ENCODE measurements around the gene CYP8B1.

CYP8B1 gene

DNA sequence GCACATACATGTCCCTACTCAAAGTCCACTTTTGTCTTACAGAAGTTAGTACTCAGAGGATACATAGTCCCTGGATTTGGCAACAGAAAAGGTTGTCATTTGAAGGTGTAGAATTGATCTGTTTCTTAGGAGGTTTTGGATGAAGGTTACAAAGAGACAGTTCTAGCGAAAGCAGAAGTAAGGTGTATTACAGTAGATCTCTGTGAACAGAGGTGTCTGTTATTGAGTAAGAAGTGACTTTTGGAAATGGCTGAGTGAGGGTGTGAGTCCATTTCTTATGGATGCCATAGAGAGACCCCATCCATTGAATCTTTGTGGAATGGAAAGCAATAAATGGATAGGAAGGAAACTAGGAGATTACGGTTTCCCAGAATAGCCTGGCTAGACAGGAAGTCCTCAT is 35.9 kb upstream of the CYP8B1 start:
- Histone ChIP-seq H3K36me3 (ENCODE audit: control insufficient read depth, low read length) (no peaks in the 10 kb centered on the region), H3K4me2 (ENCODE audit: low read length) (no peak overlapping the region), H4K20me1 (ENCODE audit: control insufficient read depth, insufficient read depth, low read depth, low read length) (no peaks in the 10 kb centered on the region), H3K27ac (ENCODE audit: low read depth, low read length) (no peak overlapping the region), H3K79me2 (ENCODE audit: control insufficient read depth, low read length) (no peaks in the 10 kb centered on the region), H3F3A (ENCODE audit: control insufficient read depth, insufficient read depth) (no peaks in the 10 kb centered on the region), H3K4me3 (ENCODE audit: low read length) (no peak overlapping the region), H3K4me1 (ENCODE audit: control insufficient read depth, low read length) (no peaks in the 10 kb centered on the region), H3K9me3 (ENCODE audit: control insufficient read depth, insufficient read depth, low read length) (peaks cover 18% of the 10 kb centered on the region; the same call in 1 of the 2 replicates), H3K27me3 (ENCODE audit: control insufficient read depth, low read length) (no peaks in the 10 kb centered on the region), H3K9me2 (replicated peaks; ENCODE audit: control insufficient read depth, low read length) (no peaks in the 10 kb centered on the region)
- TF ChIP-seq EZH2phosphoT487 (IDR thresholded peaks at IDR 0.05; ENCODE audit: borderline replicate concordance, low read length) = no peak
- TF ChIP-seq, protein P1, sequence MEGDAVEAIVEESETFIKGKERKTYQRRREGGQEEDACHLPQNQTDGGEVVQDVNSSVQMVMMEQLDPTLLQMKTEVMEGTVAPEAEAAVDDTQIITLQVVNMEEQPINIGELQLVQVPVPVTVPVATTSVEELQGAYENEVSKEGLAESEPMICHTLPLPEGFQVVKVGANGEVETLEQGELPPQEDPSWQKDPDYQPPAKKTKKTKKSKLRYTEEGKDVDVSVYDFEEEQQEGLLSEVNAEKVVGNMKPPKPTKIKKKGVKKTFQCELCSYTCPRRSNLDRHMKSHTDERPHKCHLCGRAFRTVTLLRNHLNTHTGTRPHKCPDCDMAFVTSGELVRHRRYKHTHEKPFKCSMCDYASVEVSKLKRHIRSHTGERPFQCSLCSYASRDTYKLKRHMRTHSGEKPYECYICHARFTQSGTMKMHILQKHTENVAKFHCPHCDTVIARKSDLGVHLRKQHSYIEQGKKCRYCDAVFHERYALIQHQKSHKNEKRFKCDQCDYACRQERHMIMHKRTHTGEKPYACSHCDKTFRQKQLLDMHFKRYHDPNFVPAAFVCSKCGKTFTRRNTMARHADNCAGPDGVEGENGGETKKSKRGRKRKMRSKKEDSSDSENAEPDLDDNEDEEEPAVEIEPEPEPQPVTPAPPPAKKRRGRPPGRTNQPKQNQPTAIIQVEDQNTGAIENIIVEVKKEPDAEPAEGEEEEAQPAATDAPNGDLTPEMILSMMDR (IDR thresholded peaks at IDR 0.05; ENCODE audit: low read depth, low read length, poor library complexity, severe bottlenecking) = no peak

DNA sequence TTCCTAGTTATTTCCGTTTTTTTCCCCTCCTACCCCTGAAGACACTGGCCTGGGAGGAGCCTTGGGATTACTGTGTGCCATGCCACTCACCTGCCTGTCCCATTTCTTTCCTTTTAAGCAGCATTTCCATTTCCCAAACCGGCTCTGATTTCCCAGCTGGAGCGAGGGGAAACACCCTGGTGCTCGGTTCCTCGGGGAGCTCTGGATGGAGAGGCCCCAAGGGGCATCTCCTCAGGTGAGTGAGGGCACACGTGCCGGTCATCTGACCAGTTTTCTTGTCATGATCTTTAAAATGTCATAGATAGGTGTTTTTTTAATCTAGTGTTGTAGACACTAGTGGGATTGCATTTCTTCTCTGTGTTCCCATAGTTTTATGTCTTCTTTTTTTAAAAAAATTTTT is 33.0 kb upstream of the CYP8B1 start:
- H4K20me1 ChIP-seq (ENCODE audit: control insufficient read depth, insufficient read depth, low read depth, low read length) = no peaks in the 10 kb centered on the region
- TF ChIP-seq, protein P1 (IDR thresholded peaks at IDR 0.05; ENCODE audit: low read depth, low read length, poor library complexity, severe bottlenecking) = no peak
- no peak for TF ChIP-seq EZH2phosphoT487 (IDR thresholded peaks at IDR 0.05; ENCODE audit: borderline replicate concordance, low read length)
- no peaks in the 10 kb centered on the region for H3K79me2 ChIP-seq (ENCODE audit: control insufficient read depth, low read length)
- H3K27me3 ChIP-seq (ENCODE audit: control insufficient read depth, low read length) = no peaks in the 10 kb centered on the region
- H3K4me3 ChIP-seq (ENCODE audit: low read length) = no peak overlapping the region
- H3K9me2 ChIP-seq (replicated peaks; ENCODE audit: control insufficient read depth, low read length) = no peaks in the 10 kb centered on the region
- H3K27ac ChIP-seq (ENCODE audit: low read depth, low read length) = no peak overlapping the region
- H3F3A ChIP-seq (ENCODE audit: control insufficient read depth, insufficient read depth) = no peaks in the 10 kb centered on the region
- H3K4me1 ChIP-seq (ENCODE audit: control insufficient read depth, low read length) = no peaks in the 10 kb centered on the region
- H3K4me2 ChIP-seq (ENCODE audit: low read length) = no peak overlapping the region
- H3K36me3 ChIP-seq (ENCODE audit: control insufficient read depth, low read length) = no peaks in the 10 kb centered on the region
- no peaks in the 10 kb centered on the region; the same call in 1 of the 2 replicates for H3K9me3 ChIP-seq (ENCODE audit: control insufficient read depth, insufficient read depth, low read length)

DNA sequence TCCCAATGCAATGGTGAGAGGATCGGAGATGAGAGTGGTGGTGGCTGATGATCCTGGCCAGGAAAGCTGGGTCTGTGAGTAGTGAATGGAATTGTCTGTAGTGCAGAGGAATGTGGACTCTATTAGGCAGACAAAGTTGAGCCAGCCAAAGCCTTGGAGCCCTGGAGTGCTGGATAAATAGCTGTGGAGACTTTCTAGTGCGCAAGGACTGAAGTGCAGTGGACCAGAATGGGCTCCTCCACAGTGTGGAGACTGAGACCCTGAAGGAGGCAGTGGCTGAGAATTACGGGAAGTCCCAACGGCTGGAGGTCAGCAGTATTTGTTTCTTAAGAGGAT is 31.1 kb upstream of the CYP8B1 start:
- Histone ChIP-seq H3K4me3 (ENCODE audit: low read length) (no peak overlapping the region), H3K9me3 (ENCODE audit: control insufficient read depth, insufficient read depth, low read length) (no peaks in the 10 kb centered on the region; the same call in 1 of the 2 replicates), H3K4me1 (ENCODE audit: control insufficient read depth, low read length) (no peaks in the 10 kb centered on the region), H3K27ac (ENCODE audit: low read depth, low read length) (no peak overlapping the region), H3K36me3 (ENCODE audit: control insufficient read depth, low read length) (no peaks in the 10 kb centered on the region), H3F3A (ENCODE audit: control insufficient read depth, insufficient read depth) (no peaks in the 10 kb centered on the region), H4K20me1 (ENCODE audit: control insufficient read depth, insufficient read depth, low read depth, low read length) (no peaks in the 10 kb centered on the region), H3K79me2 (ENCODE audit: control insufficient read depth, low read length) (no peaks in the 10 kb centered on the region), H3K4me2 (ENCODE audit: low read length) (no peak overlapping the region), H3K9me2 (replicated peaks; ENCODE audit: control insufficient read depth, low read length) (no peaks in the 10 kb centered on the region), H3K27me3 (ENCODE audit: control insufficient read depth, low read length) (no peaks in the 10 kb centered on the region)
- TF ChIP-seq, protein P1 (IDR thresholded peaks at IDR 0.05; ENCODE audit: low read depth, low read length, poor library complexity, severe bottlenecking) = no peak
- TF ChIP-seq EZH2phosphoT487 (IDR thresholded peaks at IDR 0.05; ENCODE audit: borderline replicate concordance, low read length) = no peak

All from DOHH2 (cell line).